HG03354 (cell line): Measurements from ENCODE around the gene BLM.

ENCODE experiments used
- ATAC-seq: cut with Tn5 transposase; IDR thresholded peaks from one replicate; pipeline ENCODE4 v1.9.1; 2021; ENCODE audit warnings: mild to moderate bottlenecking; ENCODE audit not compliant: unreplicated experiment, poor library complexity, severe bottlenecking

Gene BLM

GRCh38 chr15:90863987-90864386 is 146.8 kb downstream of the BLM start:
- no peak for ATAC-seq

DNA sequence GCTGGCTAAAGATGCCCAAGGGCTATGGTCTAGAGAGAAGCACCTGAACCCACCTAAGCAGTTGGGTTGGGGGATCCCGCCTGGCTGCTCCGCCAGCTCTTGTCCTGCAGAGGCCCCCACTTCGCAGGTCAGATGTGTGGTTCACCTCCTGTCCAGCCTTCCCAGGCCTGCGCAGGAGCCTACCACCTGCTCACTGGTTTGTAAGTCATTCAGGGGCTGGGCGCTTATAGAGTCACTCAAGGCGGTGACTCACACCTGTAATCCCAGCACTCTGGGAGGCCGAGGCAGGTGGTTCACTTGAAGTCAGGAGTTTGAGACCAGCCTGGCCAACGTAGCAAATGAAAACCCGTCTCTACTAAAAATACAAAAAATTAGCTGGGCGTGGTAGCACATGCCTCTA is 147.4 kb downstream of the BLM start:
- no peak for ATAC-seq

GRCh38 chr15:90865702-90866101 is 148.6 kb downstream of the BLM start:
- no peak for ATAC-seq
